ENCODE measurements around the gene TMOD4.
"Not testable (repeated sequence)": the region's sequence is repeated elsewhere in the genome, so short reads cannot be mapped to it uniquely, and the experiment has no call there.

Gene TMOD4

GRCh38 chr1:151192047-151192446 is 16.3 kb upstream of the TMOD4 start:
- no peak overlapping the region for H3K4me3 Mint-ChIP-seq
- ATAC-seq, result no peak

GRCh38 chr1:151189637-151190445 is 14.1 kb upstream of the TMOD4 start, which contains the start of gene VPS72:
Gene VPS72, minus strand, starts transcription at chr1:151190197. Its CDS starts 76 bp downstream, at chr1:151190121.
- peak; percentile 96 for ATAC-seq
- Mint-ChIP-seq H3K4me1 (peaks cover 36% of the 10 kb centered on the region), H3K27ac (peak within 1 kb of the TSS; percentile 95), H3K27me3 (no peaks in the 10 kb centered on the region), H3K36me3 (peaks cover 10% of the 10 kb centered on the region), H3K4me3 (peak within 1 kb of the TSS; percentile 95), H3K9me3 (no peaks in the 10 kb centered on the region)

More at GRCh38 chr1:151192047-151192446, 16.3 kb upstream of the TMOD4 start:
- no peaks in the 10 kb centered on the region for H3K9me3 Mint-ChIP-seq
- H3K36me3 Mint-ChIP-seq, result no peaks in the 10 kb centered on the region
- H3K27ac Mint-ChIP-seq, result no peak overlapping the region
- H3K27me3 Mint-ChIP-seq, result no peaks in the 10 kb centered on the region
- peaks cover 37% of the 10 kb centered on the region for H3K4me1 Mint-ChIP-seq

DNA sequence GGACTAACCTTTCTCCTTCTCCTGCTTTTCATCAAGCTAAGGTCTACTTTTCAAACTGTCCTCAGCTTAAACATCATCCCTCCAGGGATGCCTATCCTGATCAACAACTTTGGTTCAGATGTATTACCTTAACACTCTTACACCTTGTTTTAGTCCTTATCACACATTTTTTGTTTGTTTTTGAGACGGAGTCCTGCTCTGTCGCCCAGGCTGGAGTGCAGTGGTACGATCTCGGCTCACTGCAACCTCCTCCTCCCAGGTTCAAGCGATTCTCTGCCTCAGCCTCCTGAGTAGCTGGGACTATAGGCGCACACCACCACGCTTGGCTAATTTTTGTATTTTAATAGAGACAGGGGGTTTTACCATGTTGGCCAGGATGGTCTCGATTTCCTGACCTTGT is 12.9 kb upstream of the TMOD4 start:
- Mint-ChIP-seq H3K36me3 (peaks cover 21% of the 10 kb centered on the region), H3K4me3 (peak overlapping the region; percentile 95), H3K4me1 (peaks cover 36% of the 10 kb centered on the region), H3K27ac (peak overlapping the region; percentile 95)
- not testable (repeated sequence) for H3K9me3 Mint-ChIP-seq, H3K27me3 Mint-ChIP-seq, ATAC-seq

DNA sequence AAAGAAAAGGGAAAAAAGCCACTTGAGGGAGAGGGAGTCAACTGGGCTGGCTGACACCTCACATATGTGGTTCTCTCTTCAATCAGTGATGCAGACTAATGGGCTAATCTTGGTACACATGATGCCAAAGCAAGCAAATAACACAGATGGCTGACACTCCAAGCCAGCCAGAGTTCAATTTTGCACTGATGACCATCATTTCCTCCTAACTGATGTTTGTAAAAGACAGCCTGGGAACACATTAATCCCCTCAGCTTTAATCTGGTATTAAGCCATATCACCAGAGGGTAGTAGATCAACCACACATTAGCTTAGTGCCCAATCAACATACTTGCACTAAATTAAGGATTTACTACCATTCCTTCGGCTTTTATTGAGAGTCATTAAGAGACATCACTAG is 11.4 kb upstream of the TMOD4 start:
- Mint-ChIP-seq H3K36me3 (peaks cover 29% of the 10 kb centered on the region), H3K27me3 (no peaks in the 10 kb centered on the region), H3K4me1 (peaks cover 36% of the 10 kb centered on the region)

DNA sequence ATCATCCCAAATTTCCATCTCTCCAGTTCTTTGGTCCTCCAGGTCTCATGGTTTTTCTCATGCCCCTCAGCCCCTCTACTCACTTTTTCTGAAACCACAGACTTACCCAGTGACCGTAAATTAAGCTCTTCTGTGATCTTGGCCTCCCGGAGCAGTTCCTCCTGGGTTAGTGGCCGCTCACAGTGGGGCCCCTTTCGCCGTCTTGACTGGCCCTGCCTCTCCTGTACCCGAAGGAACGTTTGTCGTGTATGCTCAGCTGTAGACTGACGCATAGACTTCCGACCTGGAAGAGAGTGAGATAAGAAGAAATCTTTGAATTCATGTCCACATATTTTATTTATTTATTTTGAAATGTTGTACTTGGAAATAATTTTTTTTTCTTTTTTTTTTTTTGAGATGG is 8.4 kb upstream of the TMOD4 start:
- Mint-ChIP-seq H3K4me3 (no peak overlapping the region), H3K9me3 (no peaks in the 10 kb centered on the region), H3K36me3 (peaks cover 51% of the 10 kb centered on the region), H3K27ac (peak overlapping the region; percentile 7), H3K27me3 (no peaks in the 10 kb centered on the region), H3K4me1 (peaks cover 21% of the 10 kb centered on the region)
- ATAC-seq, result no peak

More for the DNA sequence above, 11.4 kb upstream of the TMOD4 start:
- ATAC-seq, result no peak
- Mint-ChIP-seq H3K9me3 (no peaks in the 10 kb centered on the region), H3K4me3 (no peak overlapping the region), H3K27ac (no peak overlapping the region)

GRCh38 chr1:151176514-151177045 is 799 bp upstream of the TMOD4 start:
- H3K27me3 Mint-ChIP-seq, result no peaks in the 10 kb centered on the region
- peaks cover 7% of the 10 kb centered on the region for H3K4me1 Mint-ChIP-seq
- no peak overlapping the region for H3K27ac Mint-ChIP-seq
- H3K36me3 Mint-ChIP-seq, result peaks cover 64% of the 10 kb centered on the region
- no peak for ATAC-seq
- H3K9me3 Mint-ChIP-seq, result no peaks in the 10 kb centered on the region
- no peak overlapping the region for H3K4me3 Mint-ChIP-seq

DNA sequence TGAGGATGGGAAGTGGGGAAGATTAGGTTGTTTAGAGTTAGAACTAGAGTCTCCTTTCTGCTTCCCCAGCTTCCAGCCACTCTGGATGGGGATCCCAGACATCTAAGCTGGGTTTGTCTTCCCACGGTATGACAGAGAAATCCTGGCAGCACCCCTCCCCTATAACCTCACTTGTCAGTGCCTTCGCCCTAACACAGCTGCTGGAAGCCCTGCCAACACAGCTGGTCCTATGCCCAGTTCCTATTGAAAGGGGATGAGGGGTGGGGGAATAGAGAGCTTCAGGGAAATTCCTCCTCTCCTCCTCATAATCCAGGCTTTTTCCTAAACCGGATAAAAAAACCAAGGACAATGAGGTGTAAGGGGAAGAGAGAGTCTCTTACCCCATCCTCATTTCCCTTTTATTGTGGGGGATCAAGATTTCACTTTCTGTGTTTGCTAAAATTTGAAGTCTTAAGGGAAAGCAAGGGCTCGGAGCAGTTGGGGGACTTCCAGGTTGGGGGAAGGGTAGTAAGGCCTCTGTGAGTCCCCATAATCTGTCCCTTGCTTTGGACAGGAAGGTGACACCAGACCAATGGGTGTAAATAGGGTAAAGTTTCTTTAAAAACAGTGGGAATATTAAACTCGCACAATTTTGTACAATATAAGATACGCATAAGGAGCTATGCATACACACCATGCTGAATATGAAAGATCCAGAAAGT is 590 bp downstream of the TMOD4 start:
- no peak for ATAC-seq
- Mint-ChIP-seq H3K9me3 (no peaks in the 10 kb centered on the region), H3K4me1 (peaks cover 7% of the 10 kb centered on the region), H3K27ac (peak overlapping the region; percentile 24), H3K36me3 (peaks cover 50% of the 10 kb centered on the region), H3K4me3 (no peak overlapping the region), H3K27me3 (no peaks in the 10 kb centered on the region)

- Mint-ChIP-seq H3K36me3 (peaks cover 26% of the 10 kb centered on the region), H3K27ac (no peak overlapping the region), H3K9me3 (no peaks in the 10 kb centered on the region)
These were observed 4.6 kb downstream of the TMOD4 start for GRCh38 chr1:151171190-151171589.

GRCh38 chr1:151167116-151167515 is 8.7 kb downstream of the TMOD4 start:
- Mint-ChIP-seq H3K9me3 (no peaks in the 10 kb centered on the region), H3K27me3 (no peaks in the 10 kb centered on the region), H3K4me3 (peak overlapping the region; percentile 73), H3K36me3 (no peaks in the 10 kb centered on the region), H3K27ac (peak overlapping the region; percentile 79), H3K4me1 (peaks cover 34% of the 10 kb centered on the region)
- ATAC-seq, result no peak

More at GRCh38 chr1:151171190-151171589, 4.6 kb downstream of the TMOD4 start:
- Mint-ChIP-seq H3K4me3 (no peak overlapping the region), H3K27me3 (no peaks in the 10 kb centered on the region), H3K4me1 (peaks cover 14% of the 10 kb centered on the region)
- ATAC-seq, result no peak

GRCh38 chr1:151166505-151166956 is 9.2 kb downstream of the TMOD4 start:
- Mint-ChIP-seq H3K4me3 (peak overlapping the region; percentile 73), H3K36me3 (no peaks in the 10 kb centered on the region), H3K27ac (peak overlapping the region; percentile 79), H3K4me1 (peaks cover 34% of the 10 kb centered on the region), H3K9me3 (no peaks in the 10 kb centered on the region), H3K27me3 (no peaks in the 10 kb centered on the region)
- ATAC-seq, result peak; percentile 24

DNA sequence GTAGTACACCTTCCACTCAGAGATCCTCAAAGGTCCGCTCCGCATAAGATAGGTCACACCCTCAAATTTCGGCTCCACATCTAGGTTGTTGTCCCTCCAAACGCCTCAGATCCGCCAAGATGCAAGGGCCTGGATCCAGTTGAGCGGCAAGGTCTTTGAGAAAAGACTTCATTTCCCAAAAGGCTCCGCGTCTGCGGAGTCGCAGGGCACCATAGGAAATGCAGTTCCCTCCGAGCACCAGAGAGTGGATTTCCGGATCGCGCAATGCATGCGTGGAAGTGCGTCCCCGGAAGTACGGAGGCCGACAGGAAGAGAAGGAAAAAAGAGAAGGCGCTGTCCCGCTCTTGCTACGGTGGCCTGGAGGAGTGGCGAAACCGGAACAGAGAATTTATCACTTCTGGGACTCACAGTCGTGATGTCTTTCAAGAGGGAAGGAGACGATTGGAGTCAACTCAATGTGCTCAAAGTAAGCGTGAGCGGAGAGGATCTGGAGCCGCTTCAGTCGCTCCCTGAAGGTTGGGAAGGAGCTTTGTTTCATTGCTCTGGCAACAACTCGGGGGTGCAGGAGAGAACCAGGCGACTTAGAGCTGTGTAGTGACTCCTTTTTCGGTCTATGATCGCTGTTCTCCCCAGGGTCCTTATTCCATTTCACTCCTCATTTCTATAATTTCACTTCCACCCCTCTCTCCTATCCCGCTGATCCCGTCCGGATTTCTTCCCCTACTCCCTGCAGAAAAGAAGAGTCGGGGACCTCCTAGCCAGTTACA is 9.9 kb downstream of the TMOD4 start, which contains the start of the genes LYSMD1 and SCNM1:
Gene LYSMD1, minus strand, starts transcription at position 165 of the 767 bp plus-strand sequence. CDS start 644 bp downstream, outside the sequence.
Gene SCNM1, plus strand, starts transcription at position 407 of the 767 bp plus-strand sequence. Its CDS starts 9 bp downstream, at position 416.
- peak; percentile 97 for ATAC-seq
- Mint-ChIP-seq H3K4me3 (peak within 1 kb of the TSS; percentile 73), H3K27ac (peak within 1 kb of the TSS; percentile 79), H3K4me1 (peaks cover 34% of the 10 kb centered on the region), H3K36me3 (peaks cover 1% of the 10 kb centered on the region), H3K9me3 (no peaks in the 10 kb centered on the region), H3K27me3 (no peaks in the 10 kb centered on the region)

DNA sequence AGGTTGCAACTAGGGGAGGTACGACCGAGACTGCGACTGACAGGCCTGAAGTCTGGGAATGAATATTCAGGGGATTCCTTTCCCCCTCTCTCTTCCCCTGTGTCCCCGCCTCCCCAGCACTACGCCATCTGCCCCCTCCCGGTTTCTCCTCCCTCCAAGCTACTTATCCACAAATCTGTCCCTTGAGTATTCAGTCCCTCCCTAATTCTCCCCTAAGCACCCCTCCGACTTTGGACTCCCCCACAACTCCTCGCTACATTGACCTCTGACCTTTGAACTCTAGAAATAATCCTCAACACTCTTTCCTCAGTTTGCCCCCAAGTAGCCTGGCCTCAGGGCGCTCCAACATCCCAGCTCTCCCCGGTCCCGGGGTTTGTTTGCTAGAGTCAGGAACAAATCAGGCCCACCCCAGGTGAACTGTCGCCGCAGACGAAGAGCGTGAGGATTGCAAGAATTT is 10.5 kb downstream of the TMOD4 start:
- H3K36me3 Mint-ChIP-seq, result peaks cover 5% of the 10 kb centered on the region
- peaks cover 34% of the 10 kb centered on the region for H3K4me1 Mint-ChIP-seq
- H3K4me3 Mint-ChIP-seq, result peak overlapping the region; percentile 73
- no peaks in the 10 kb centered on the region for H3K9me3 Mint-ChIP-seq
- ATAC-seq, result no peak
- H3K27me3 Mint-ChIP-seq, result no peaks in the 10 kb centered on the region
- H3K27ac Mint-ChIP-seq, result peak overlapping the region; percentile 79

GRCh38 chr1:151164732-151165280 is 11.0 kb downstream of the TMOD4 start:
- H3K4me3 Mint-ChIP-seq, result peak overlapping the region; percentile 73
- no peaks in the 10 kb centered on the region for H3K27me3 Mint-ChIP-seq
- peaks cover 35% of the 10 kb centered on the region for H3K4me1 Mint-ChIP-seq
- H3K27ac Mint-ChIP-seq, result peak overlapping the region; percentile 79
- no peaks in the 10 kb centered on the region for H3K9me3 Mint-ChIP-seq
- H3K36me3 Mint-ChIP-seq, result peaks cover 7% of the 10 kb centered on the region
- no peak for ATAC-seq

GRCh38 chr1:151159373-151159772 is 16.4 kb downstream of the TMOD4 start:
- ATAC-seq, result no peak

More at GRCh38 chr1:151159373-151159772, 16.4 kb downstream of the TMOD4 start:
- Mint-ChIP-seq H3K4me3 (peak overlapping the region; percentile 48), H3K9me3 (no peaks in the 10 kb centered on the region), H3K27ac (peak overlapping the region; percentile 85), H3K27me3 (no peaks in the 10 kb centered on the region), H3K4me1 (peaks cover 48% of the 10 kb centered on the region), H3K36me3 (peaks cover 30% of the 10 kb centered on the region)

Data from stimulated activated memory B cell treated with anti-CD40 and anti-IgM and Interleukin-4, amounts not matched to agents 10 μg/mL and 1 μg/mL and 100 μg/mL, for 72 hours (primary cell).